Esophagus mucosa (tissue), 1 donor: Measurements from ENCODE around the gene CEP170. TPM values are rescaled to one million over a fixed set of nuclear protein-coding genes. Genes with fewer than 3 reads are reported as not detected.

Experiments
- ATAC-seq: fragments of 200-7000 bp; cut with Tn5 transposase; one replicate; pipeline ENCODE4 v1.9.1; 2020
- total RNA-seq: library from RNA; stranded (reverse); gene quantifications from one replicate; pipeline ENCODE4 v1.2.4, GENCODE V29; 2023
- donor health status: DM: yes; HTN: yes; CAD: no.

Gene CEP170
- total RNA-seq, 1 donor from 2014 or later, result 15.4 TPM

- peak; percentile 49 for ATAC-seq
These were observed 13.0 kb upstream of the CEP170 start for GRCh38 chr1:243267914-243268653.

DNA sequence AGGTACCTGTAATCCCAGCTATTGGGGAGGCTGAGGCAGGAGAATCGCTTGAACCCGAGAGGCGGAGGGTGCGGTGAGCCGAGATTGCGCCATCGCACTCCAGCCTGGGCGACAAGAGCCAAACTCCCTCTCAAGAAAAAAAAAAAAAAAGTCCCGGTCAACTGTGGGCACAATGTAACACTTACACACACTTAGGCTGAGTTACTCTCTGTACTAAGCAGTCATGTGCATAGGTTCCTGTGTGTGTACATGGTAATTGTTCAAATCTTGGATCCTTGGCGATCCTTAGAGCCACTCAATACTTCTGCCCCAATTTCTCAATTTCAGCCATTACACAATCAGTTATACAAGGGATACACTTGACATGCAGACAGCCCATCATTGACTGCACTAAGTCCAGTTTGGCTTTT lies 12.4 kb upstream of the CEP170 start:
- no peak for ATAC-seq

- no peak for ATAC-seq
These were observed 11.2 kb upstream of the CEP170 start for GRCh38 chr1:243266231-243266630.

DNA sequence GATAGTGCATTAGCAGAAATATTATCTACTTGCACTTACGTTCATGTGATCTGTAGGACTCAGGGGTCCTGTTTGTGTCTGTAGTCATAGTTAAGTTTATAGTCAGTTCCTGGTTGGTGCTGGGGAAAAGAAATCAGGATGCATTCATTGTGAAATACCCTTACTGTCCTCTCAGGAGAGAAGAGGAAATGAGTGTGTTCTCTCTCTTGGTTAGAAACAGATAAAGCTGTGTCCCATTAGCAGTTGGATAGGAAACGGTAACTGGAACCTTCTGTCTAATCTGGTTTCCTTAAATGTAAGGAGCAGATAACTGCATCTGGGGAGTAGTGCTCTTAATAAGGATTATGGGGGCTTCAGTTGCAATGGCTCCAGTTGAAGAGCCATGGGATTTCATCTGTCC lies 9.6 kb upstream of the CEP170 start:
- ATAC-seq, result no peak

- no peak for ATAC-seq
These were observed 6.3 kb upstream of the CEP170 start for GRCh38 chr1:243261390-243261789.

GRCh38 chr1:243260221-243260880 lies 5.3 kb upstream of the CEP170 start:
- no peak for ATAC-seq

DNA sequence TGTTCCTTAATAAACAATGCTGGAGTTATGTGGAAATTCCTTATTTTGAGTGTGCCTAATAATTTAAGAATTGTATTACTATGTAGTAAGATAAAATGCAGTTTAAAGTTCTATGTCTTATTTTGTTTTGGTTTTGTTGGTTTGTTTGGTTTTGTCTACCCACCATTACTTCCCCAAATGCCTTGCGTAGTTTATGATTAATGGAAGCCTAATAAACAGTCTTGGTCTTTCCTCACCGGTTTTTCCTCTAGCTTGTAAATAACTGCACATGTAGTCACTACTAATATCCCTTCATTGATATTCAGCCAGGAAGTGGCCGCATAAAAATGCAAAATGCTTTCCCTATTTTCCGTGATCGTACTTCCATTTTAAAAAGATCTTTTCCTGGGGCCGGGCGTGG lies 3.6 kb upstream of the CEP170 start:
- no peak for ATAC-seq

- no peak for ATAC-seq
These were observed 2.1 kb upstream of the CEP170 start for GRCh38 chr1:243257189-243257588.

DNA sequence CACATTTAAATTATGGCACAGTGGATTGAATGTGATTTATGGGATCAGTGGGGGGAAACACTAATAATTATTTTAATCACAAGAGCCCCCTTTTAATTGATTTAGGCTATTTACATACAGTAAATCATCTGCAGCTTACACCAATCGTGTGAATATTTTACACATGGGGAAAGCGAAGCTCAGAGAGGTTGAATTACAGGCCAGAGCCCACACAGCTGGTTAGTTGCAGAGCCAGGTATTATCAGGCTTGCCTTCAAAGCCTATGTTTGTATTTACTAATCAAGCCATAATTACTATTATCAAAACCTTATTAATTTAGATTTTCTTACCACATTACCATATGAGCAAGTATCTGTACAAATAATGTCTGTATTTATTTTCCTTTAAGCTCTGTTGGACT lies 1.5 kb upstream of the CEP170 start:
- ATAC-seq, result no peak

GRCh38 chr1:243255791-243256512 lies 871 bp upstream of the CEP170 start, which contains the start of gene SDCCAG8:
SDCCAG8 (plus strand) TSS chr1:243256041; CDS start chr1:243256174, 133 bp downstream.
- peak; percentile 94 for ATAC-seq

GRCh38 chr1:243254233-243254926 lies 701 bp downstream of the CEP170 start:
- peak; percentile 77 for ATAC-seq

GRCh38 chr1:243253926-243254232 lies 1.2 kb downstream of the CEP170 start:
- no peak for ATAC-seq

DNA sequence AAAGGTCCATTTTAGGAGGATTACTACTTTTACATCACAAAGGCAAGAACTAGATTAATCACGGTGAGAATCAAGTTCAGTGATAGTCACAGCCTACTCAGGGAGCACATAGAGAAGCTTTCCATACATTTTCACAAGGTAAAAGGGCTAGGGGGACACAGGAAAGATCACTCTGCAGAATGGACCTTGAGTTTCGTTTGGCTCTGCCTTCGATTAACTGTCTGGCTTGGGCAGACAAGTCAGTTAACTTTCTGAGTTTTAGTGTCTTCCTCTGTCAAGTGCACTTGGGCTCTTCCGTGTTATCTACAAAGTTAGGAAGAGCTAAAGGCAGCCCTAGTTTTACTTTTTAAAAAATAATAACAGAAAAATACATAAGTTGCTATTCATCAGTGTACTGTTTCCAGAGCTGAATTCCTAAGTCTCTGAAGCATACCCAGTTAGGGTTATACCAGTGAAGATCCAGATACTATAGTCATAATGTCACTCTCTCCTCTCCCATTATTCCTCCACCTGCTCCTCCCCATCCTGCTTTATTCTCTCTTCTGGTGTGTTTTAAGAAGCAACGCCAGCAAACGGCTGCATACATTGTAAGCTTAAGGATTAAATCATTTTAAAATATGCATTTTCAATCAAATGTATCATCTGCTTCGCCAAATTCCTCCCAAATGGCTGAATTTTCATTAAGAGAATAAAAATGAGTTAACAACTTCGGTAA lies 1.7 kb downstream of the CEP170 start:
- no peak for ATAC-seq

DNA sequence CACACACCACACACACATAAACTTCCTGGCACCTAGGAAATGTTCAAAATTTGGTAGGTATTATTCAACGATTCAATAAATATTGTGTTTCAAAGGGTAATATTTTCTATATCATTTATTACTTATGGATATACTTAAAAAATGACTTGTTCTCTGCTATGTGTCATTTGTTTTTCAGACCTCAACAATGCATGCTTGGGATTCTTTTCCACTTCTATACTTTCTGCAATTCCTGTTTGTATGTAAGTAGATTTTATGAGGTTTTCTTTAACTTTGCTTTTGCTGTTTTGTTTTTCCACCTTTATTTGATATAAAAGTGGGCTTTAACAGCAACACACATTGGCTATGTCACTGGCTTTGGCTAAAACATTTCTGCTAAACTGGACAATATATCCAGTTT lies 3.5 kb downstream of the CEP170 start:
- no peak for ATAC-seq

GRCh38 chr1:243250102-243250501 lies 5.0 kb downstream of the CEP170 start:
- ATAC-seq, result no peak

DNA sequence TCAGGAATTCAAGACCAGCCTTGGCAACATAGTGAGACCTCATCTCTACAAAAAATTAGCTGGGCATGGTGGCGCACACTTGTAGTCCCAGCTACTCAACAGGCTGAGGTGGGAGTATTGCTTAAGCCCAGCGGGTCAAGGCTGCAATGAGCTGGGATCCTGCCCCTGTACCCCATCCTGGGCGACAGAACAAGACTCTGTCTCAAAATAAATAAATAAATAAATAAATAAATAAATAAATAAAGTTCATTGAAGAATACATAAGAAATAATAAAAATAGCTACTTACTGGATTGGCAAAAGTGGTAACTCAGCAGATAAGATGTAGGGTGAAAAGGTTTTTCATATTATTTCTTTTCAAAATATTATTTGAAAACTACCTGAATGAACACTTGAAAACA lies 5.9 kb downstream of the CEP170 start:
- no peak for ATAC-seq

DNA sequence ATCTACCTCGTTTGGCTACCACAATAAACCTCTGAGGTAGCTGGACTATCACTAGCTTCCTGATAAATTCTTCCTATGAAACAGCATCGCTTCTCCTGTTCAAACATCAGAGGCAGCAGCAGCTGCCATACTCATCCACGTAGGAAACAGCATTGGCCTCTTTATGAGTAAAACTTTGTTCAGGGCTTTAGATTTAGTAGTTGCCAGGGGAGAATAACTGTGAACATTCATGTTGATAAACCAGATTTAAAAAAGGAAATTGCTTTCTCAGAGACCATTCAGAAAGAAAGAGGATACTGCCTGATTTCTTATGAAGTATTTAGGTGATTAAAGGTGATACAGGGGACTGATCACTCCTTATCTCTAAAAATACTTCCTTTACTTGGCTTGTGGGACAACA lies 7.2 kb downstream of the CEP170 start:
- ATAC-seq, result no peak

- ATAC-seq, result no peak
These were observed 8.2 kb downstream of the CEP170 start for GRCh38 chr1:243246916-243247315.

GRCh38 chr1:243244432-243244841 lies 10.6 kb downstream of the CEP170 start:
- no peak for ATAC-seq

DNA sequence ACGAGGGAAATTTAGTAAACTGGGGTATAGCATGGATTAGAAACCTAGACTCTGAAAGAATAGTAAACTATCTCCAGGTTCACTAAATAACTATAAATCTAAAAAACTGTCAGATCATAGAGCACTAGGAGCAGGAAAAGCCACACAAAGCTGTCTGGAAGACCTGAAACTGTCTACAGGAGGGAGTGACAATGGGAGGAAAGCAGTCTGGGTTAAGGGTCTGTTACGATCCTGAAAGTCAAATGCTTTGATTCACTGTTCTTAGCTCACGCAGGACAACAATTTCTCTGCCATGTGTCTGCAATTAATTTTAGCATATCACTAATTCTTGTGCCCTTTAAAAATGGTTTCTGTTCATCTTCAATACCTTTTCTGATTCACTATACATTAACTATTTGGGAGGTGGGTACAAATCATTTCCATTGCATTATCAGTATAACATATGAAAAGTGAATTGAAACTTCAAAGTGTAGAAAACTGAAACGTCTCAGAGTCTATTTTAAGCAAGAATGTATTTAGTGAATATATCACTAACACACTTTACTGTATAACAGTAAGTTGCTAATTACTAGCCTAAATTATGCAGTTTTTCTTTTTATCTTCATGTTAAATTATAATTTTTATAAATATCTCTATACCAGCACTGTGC lies 18.4 kb downstream of the CEP170 start:
- ATAC-seq, result no peak

DNA sequence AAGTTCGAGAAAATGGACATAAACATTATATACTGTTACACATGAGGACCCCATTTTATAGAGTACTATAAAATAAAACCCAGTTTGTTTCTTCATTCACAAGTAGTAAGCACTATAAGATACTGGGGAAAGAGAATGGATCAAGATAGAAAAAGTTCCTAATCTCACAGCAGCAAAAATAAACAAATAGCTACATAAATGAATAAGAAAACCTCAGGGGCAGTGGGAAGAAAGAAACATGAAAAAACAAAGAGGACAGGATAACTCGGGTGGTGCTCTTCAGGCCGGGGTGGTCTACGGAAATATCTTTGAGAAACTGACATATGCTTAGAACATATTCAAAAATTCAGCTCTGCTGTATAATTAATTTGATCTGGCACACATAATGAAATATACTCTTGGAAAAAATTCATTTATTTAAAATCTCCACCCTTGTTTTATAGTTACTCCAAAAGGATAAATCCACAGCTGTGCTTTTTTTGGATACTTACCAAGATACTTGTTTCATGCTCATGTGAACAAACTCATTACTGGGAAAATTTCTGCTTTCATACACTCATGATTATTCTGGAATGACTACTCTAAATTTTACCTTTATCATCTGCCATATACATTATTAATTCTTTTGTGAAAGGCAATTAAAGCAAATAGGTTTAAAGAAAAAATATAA lies 20.0 kb downstream of the CEP170 start:
- ATAC-seq, result no peak
